ENCODE measurements around the gene DDAH1.
"Not testable (repeated sequence)": the region's sequence is repeated elsewhere in the genome, so short reads cannot be mapped to it uniquely, and the experiment has no call there.

DDAH1 gene

DNA sequence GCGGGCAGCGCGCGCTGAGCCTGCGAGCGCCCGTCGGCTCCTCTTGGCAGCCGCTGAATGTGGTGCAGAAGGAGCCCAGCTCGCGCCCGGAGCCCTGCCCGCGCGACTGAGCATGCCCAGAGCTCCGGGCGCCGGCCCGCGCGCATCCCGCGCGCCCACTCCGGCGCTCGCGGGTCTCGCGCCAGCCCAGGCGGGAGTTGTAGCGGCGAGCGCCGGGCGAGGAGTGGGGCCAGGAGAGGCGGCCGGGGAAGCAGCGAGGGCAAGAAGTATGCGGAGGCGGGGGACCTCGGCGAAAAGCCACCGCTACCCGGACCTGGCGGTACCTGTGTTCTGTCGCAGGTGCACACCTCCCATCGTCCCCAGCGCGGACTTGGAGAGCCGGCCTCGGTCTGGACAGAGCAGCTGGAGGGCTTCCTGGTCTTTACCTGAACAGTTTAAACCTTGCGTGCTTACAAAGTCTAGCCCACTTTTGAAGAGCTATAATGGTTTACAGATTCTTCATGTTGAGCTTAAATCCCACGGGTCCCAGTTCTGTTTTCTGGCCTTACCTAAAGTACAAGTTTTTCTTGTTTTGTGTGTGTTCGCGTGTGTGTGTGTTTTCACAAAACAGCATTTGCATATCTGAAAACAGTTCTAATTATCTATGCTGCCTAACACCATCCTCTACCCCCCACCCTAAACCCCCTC, at the start of gene DDAH1:
Gene DDAH1, minus strand, starts transcription at position 61 of the 687 bp plus-strand sequence. CDS start 114 bp downstream, outside the sequence.
- DNase-seq, result no peak

GRCh38 chr1:85513998-85514397, 49.0 kb upstream of the DDAH1 start:
- DNase-seq, result not testable (repeated sequence)

- no peak for DNase-seq
Observed at GRCh38 chr1:85504417-85504816, 39.5 kb upstream of the DDAH1 start.

- no peak for DNase-seq
Observed at GRCh38 chr1:85502625-85503083, 37.7 kb upstream of the DDAH1 start.

- no peak for DNase-seq
Observed at GRCh38 chr1:85502171-85502570, 37.2 kb upstream of the DDAH1 start.

- DNase-seq, result no peak
Observed at GRCh38 chr1:85501355-85501898, 36.5 kb upstream of the DDAH1 start.

- no peak for DNase-seq
Observed at GRCh38 chr1:85496941-85497582, 32.1 kb upstream of the DDAH1 start.

- no peak for DNase-seq
Observed at GRCh38 chr1:85495556-85495955, 30.6 kb upstream of the DDAH1 start.

DNA sequence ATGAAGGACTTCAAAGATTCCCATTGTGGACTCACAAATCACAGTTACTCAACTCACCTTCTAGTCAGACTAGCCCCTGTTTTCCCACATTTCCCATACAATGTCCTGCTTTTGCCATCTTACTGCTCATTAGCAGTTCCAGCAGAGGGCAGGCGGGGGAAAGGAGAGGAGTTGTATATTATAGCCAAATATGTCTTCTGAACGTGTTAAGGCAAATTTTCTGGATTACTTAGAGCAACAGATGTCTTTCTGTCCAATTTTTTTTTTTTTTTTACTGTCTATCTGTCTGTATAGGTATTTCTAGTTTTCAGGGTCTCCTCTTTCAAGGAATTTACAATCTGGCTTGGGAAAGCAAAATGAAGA, 29.9 kb upstream of the DDAH1 start:
- no peak for DNase-seq

GRCh38 chr1:85494074-85494903, 29.3 kb upstream of the DDAH1 start:
- no peak for DNase-seq

DNA sequence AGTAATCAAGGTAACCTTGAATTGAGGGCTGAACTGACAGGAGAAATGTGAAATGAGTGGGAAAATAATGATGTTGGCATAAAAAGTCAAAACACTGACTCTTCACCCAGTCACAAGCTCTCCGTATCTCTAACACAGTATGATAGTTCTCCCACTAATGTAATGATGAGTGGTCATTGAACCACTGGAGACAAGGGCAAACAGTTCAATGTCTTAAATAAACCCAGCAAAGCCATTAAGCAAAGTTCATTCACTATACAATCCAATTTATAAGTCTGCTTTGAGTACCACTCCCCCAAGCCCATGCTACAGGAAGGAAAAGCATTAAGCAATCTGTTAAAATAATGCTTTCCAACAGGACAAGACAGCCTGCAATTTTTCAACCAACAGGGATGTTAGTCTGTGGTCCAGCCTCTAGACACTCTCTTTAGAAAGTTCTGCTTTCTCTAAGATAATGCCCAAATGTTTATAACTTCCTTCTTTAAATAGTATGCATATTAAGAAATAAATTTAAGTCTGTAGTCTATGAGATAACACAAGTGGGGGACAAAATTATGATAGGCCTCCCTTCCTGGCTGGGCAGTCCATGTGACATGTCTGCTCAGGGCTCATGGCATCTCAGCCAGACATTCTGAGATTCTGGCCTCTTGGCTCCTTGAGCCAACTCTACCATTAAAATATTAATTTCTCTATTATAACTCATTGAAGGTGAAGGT, 25.5 kb upstream of the DDAH1 start:
- no peak for DNase-seq

GRCh38 chr1:85488126-85488525, 23.2 kb upstream of the DDAH1 start:
- DNase-seq, result no peak

DNA sequence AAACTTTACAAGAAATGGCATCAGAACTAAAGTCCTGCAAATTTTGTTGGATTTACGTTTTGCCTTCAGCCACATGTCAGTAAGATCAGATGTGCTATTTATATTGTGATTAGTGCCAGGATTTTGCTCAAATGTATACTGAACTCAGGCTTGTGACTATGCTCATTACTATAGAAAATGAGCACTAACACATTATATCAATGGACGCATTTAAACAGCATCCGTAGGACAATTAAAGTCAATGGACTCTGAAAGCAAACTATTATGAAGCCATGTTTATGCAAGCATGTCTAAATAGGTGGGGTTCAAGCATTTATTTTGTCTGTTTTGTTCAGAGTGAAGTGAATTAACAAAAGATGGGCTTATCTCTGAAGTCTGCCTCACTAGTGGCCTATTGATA, 20.6 kb upstream of the DDAH1 start:
- no peak for DNase-seq

DNA sequence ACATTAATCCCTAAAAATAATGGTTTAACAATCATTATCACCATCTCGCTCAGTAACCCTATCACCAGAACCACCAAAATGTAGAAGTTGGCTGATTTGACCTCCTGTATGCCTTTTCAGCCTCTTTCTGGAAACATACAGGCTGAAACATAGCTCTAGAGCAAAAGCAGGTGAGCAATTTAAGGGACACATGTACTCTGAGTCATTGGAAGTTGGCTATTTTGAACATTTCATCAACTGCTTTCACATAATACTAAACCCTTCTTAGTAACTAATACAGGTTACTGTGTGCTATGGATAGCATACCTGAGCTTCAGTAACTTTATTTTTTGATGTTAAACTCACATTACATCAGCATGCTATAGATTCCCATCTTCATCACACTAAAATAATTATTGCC, 19.8 kb upstream of the DDAH1 start:
- DNase-seq, result no peak

- DNase-seq, result no peak
Observed at GRCh38 chr1:85484264-85484663, 19.3 kb upstream of the DDAH1 start.

- DNase-seq, result no peak
Observed at GRCh38 chr1:85481688-85482087, 16.7 kb upstream of the DDAH1 start.

DNA sequence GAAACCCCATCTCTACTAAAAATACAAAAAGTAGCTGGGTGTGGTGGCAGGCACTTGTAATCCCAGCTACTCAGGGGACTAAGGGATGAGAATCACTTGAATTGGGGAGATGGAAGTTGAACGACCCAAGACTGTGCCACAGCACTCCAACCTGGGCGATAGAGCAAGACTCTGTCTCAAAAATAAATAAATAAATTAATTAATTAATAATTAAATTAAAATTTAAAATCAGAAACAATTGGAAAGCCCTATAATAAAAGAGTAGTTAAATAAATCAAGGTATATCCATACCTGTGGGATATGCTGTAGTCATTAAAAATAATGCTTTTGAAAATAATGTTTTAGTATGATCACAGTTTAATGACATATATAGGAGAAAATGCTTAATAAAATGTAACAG, 15.6 kb upstream of the DDAH1 start:
- no peak for DNase-seq

DNA sequence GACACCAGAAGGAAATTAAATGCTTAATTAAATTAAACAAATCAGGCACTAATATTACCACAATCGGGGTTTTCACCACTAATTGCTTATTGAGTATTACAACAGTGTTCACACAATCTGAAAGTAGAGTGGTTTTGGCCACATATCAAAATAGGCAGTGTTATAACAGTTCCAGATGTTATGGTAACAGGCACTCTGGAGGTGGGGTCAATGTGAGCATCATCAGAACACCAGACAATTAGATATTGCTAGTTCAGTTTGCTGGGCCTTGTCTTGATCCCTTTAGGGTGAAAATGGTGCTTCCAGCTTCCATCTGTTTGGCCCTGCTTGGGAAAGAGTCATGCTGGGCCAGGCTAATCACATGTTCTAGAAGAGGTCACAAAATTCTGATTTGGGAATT, 14.5 kb upstream of the DDAH1 start:
- DNase-seq, result no peak

DNA sequence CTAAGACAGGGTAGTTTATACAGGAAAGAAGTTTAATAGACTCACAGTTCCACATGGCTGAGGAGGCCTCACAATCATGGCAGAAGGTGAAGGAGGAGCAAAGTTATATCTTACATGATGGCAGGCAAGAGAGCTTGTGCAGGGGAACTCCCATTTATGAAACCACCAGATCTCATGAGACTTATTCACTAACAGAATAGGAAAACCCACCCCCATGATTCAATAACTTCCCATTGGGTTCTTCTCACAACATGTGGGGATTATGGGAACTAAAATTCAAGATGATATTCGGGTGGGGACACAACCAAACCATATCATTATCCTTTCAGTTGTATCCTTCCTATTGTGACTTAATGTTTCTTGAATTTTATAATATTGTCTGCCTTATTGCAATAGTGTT, 13.4 kb upstream of the DDAH1 start:
- no peak for DNase-seq

- DNase-seq, result no peak
Observed at GRCh38 chr1:85475055-85475454, 10.1 kb upstream of the DDAH1 start.

DNA sequence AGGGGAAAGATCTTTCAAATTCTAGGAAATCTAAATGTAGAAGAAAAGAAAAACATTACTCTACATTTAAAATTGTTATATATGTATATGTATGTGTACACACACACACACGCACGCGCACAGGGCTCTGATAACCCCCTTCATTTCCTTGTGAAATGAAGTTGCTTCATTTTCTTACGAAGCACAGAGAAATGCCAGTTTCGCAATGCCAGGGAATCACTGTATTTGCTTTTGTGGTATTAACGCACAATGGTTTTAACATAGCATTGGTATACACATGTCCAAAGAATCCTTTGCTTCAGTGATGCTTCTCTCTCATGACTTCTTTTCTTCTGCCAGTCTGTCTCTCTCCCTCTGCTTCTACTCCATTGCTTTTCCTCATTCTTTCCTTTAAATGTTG, 8.4 kb upstream of the DDAH1 start:
- DNase-seq, result no peak

DNA sequence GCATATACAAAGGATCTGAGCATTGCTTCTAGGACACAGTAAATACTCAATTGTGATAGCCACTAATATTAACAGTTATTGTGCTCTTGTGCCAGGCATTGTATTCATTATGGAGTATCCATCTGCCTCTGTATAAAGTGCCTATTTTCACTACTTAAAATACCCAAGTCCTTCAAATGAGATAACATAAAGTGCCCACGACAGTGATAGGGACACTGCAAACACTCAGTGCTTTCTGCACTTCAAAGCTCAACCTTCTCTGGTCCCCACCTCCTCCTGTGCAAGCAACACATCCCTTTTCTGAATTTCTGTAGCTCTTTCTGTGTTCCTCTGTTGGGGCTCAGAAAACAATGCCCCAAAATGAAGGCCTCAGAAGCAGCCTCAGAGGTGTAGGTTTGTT, 6.6 kb upstream of the DDAH1 start:
- no peak for DNase-seq

DNA sequence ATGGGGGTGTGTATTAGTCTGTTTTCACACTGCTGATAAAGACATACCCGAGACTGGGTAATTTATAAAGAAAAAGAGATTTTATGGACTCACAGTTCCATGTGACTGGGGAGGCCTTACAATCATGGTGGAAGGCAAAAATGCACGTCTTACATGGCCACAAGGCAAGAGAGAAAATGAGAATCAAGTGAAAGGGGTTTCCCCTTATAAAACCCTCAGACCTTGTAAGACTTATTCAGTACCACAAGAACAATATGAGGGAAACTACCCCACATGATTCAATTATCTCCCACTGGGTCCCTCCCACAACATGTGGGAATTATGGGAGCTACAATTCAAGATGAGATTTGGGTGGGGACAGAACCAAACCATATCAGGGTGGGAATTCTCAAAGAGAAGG, 5.2 kb upstream of the DDAH1 start:
- not testable (repeated sequence) for DNase-seq
